Thoracic aorta (tissue), 2 donors: ENCODE data around the gene ZW10. TPM values are rescaled to one million over a fixed set of nuclear protein-coding genes. Genes with fewer than 3 reads are reported as not detected.
"Not testable (repeated sequence)": the region's sequence is repeated elsewhere in the genome, so short reads cannot be mapped to it uniquely, and the experiment has no call there.

ENCODE experiments used
- ATAC-seq: fragments of 150-250 bp; one replicate; pipeline ENCODE4 v1.8.0; 2017; ENCODE audit warnings: low read depth; ENCODE audit not compliant: insufficient number of reproducible peaks, low FRiP score
- DNase-seq: peaks from one replicate; pipeline ENCODE4 v3.0.0-alpha.2; 2020; ENCODE audit warnings: low spot score
- H3K27ac ChIP-seq, 2 donors: fragments of 200-600 bp; sonication (generic); 1 replicate in 1 of 2; 2 replicates in 1 of 2; pipeline ENCODE4 v1.5.1; 2016; ENCODE audit warnings: mild to moderate bottlenecking in 2 of 2, moderate library complexity in 2 of 2
- H3K27me3 ChIP-seq: fragments of 200-600 bp; sonication (generic); replicated peaks from 2 replicates; pipeline ENCODE4 v1.6.0; 2016; ENCODE audit warnings: mild to moderate bottlenecking; ENCODE audit not compliant: insufficient read depth
- H3K36me3 ChIP-seq: fragments of 200-600 bp; sonication (generic); one replicate; pipeline ENCODE4 v1.5.1; 2016
- H3K4me1 ChIP-seq, 2 donors: fragments of 200-600 bp; sonication (generic); 1 replicate in 1 of 2; 2 replicates in 1 of 2; pipeline versions ENCODE4 v1.5.1 to v1.6.0; 2016; ENCODE audit warnings: low read depth in 2 of 2, mild to moderate bottlenecking in 1 of 2; ENCODE audit not compliant: control insufficient read depth in 1 of 2
- H3K4me3 ChIP-seq: fragments of 200-600 bp; sonication (generic); 2 replicates; pipeline ENCODE4 v1.5.1; 2016; ENCODE audit warnings: mild to moderate bottlenecking
- H3K9me3 ChIP-seq: fragments of 200-600 bp; sonication (generic); 2 replicates; pipeline ENCODE4 v1.5.1; 2016
- CTCF ChIP-seq: fragments of 200-600 bp; sonication (generic); IDR thresholded peaks from one replicate; pipeline ENCODE4 v1.5.1; 2019; ENCODE audit warnings: antibody characterized with exemption
- total RNA-seq, 2 donors: library from RNA; depleted of rRNA; stranded (reverse); fragments of >200 nt; gene quantifications; one replicate each; pipeline versions ENCODE4 v1.1.0 to v1.2.3, GENCODE V29; 2016

The ZW10 gene
- total RNA-seq, 2 donors from 2014 or later = 5.3 to 18.7 TPM

DNA sequence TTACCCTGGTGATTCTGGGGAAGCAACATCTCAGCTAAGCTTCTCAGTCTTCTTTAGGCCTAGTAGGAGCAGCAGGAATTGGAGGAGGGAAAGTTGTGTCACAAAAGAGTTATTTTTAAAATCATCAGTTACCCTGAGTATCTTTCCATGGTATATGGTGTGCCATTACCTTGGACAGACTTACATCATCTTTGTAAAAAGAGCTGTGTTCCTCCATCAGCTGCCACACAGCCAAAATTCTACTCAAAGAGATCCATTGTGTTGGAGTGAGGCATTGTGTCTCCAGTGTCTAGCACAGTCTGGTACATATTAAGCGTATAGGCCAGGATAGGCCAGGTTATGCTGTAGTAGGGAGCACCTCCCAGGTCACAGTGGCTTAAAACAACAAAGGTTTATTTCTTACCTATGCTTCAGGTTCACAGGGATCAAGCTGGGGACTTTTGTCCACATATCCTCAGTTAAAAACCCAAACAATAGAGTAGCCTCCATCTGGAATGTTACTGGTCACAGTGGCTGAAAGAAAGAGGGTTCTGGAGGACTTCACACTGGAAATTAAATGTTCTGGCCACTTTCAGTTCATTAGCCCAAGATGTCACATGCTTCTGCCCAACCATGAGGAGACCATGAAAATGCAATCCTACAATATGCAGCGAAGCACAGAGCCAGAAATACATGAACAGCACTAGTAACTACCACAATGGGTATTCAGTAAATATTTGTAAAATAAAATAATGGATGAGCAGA lies 57.4 kb downstream of the ZW10 start:
- ATAC-seq = no peak
- Histone ChIP-seq H3K27me3 (no peaks in the 10 kb centered on the region), H3K27ac (no peak overlapping the region), H3K36me3 (no peaks in the 10 kb centered on the region), H3K4me3 (no peak overlapping the region), H3K4me1 (no peaks in the 10 kb centered on the region), H3K9me3 (no peaks in the 10 kb centered on the region)
- no peak for DNase-seq
- TF ChIP-seq CTCF = no peak

- ATAC-seq (no peak), DNase-seq (no peak)
- Histone ChIP-seq H3K4me1 (no peaks in the 10 kb centered on the region), H3K36me3 (no peaks in the 10 kb centered on the region), H3K9me3 (no peaks in the 10 kb centered on the region), H3K27me3 (no peaks in the 10 kb centered on the region), H3K27ac (no peak overlapping the region), H3K4me3 (no peak overlapping the region)
- no peak for TF ChIP-seq CTCF
These were observed 58.2 kb downstream of the ZW10 start for GRCh38 chr11:113715273-113715672.

- Histone ChIP-seq H3K4me1 (no peaks in the 10 kb centered on the region), H3K36me3 (no peaks in the 10 kb centered on the region), H3K27ac (no peak overlapping the region), H3K27me3 (no peaks in the 10 kb centered on the region), H3K4me3 (no peak overlapping the region), H3K9me3 (peaks cover 11% of the 10 kb centered on the region)
- no peak for ATAC-seq
- DNase-seq = no peak
- TF ChIP-seq CTCF = no peak
These were observed 62.5 kb downstream of the ZW10 start for GRCh38 chr11:113710989-113711388.

- TF ChIP-seq CTCF = no peak
- ATAC-seq (no peak), DNase-seq (no peak)
- H3K4me3 ChIP-seq = no peak within 1 kb of the TSS
- no peaks in the 10 kb centered on the region for H3K36me3 ChIP-seq
- no peaks in the 10 kb centered on the region for H3K27me3 ChIP-seq
- no peaks in the 10 kb centered on the region for H3K4me1 ChIP-seq
- H3K27ac ChIP-seq = no peak within 1 kb of the TSS
- peaks cover 11% of the 10 kb centered on the region for H3K9me3 ChIP-seq
These were observed 67.4 kb downstream of the ZW10 start, which contains the start of gene TMPRSS5 for GRCh38 chr11:113705871-113706655. Gene TMPRSS5, minus strand, starts transcription at chr11:113706308. Its CDS starts 84 bp downstream, at chr11:113706224.

DNA sequence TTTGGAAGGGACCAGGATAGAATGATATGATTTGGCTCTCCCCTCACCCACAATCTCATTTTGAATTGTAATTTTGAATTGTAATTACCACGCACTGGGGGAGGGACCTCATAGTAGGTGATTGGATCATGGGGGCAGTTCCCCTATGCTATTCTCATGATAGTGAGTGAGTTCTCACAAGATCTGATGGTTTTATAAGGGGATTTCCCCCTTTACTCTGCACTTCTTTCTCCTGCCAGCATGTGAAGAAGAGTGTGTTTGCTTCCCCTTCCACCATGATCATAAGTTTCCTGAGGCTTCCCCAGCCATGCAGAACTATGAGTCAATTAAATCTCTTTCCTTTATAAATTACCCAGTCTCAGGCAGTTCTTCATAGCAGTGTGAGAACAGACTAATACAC lies 69.9 kb downstream of the ZW10 start:
- not testable (repeated sequence) for H3K4me3 ChIP-seq, H3K9me3 ChIP-seq, DNase-seq, H3K4me1 ChIP-seq, H3K27ac ChIP-seq, H3K36me3 ChIP-seq, ATAC-seq, H3K27me3 ChIP-seq
